NCI-H2171 treated with DMSO at 0.1 percent for 48 hours (cell line): ENCODE data around the gene OR8K1.

ENCODE experiments used
- DNase-seq: peaks from one replicate; lab custom pipeline; 2025; lab: John Stamatoyannopoulos, UW

The OR8K1 gene

GRCh38 chr11:56345739-56346138 is at the start of gene OR8K1:
Gene OR8K1, plus strand, starts transcription at chr11:56346039. Its CDS starts 0 bp downstream, at chr11:56346039.
- no peak for DNase-seq

- DNase-seq, result no peak
Measured at GRCh38 chr11:56296898-56297297, 48.9 kb upstream of the OR8K1 start.

- DNase-seq, result no peak
Measured at GRCh38 chr11:56307836-56308235, 38.0 kb upstream of the OR8K1 start.

GRCh38 chr11:56314844-56315243 is 31.0 kb upstream of the OR8K1 start, which contains the start of gene OR8K3:
Gene OR8K3, plus strand, starts transcription at chr11:56315144. Its CDS starts 3,163 bp downstream, at chr11:56318307.
- no peak for DNase-seq

- no peak for DNase-seq
Measured at GRCh38 chr11:56331861-56332491, 13.9 kb upstream of the OR8K1 start.

- DNase-seq, result no peak
Measured at GRCh38 chr11:56333156-56333555, 12.7 kb upstream of the OR8K1 start.

- DNase-seq, result no peak
Measured at GRCh38 chr11:56340289-56340688, 5.5 kb upstream of the OR8K1 start.

GRCh38 chr11:56353991-56354390 is 8.2 kb downstream of the OR8K1 start, which contains the start of gene OR8J1:
Gene OR8J1, plus strand, starts transcription at chr11:56354291. Its CDS starts 5,956 bp downstream, at chr11:56360247.
- DNase-seq, result no peak

- DNase-seq, result no peak
Measured at GRCh38 chr11:56375324-56375723, 29.5 kb downstream of the OR8K1 start, which contains the start of gene OR8U1. Gene OR8U1, plus strand, starts transcription at chr11:56375624. Its CDS starts 0 bp downstream, at chr11:56375624.

- DNase-seq, result no peak
Measured at GRCh38 chr11:56380120-56380519, 34.3 kb downstream of the OR8K1 start.

GRCh38 chr11:56394381-56394780 is 48.5 kb downstream of the OR8K1 start:
- no peak for DNase-seq

GRCh38 chr11:56396047-56396446 is 50.2 kb downstream of the OR8K1 start:
- no peak for DNase-seq
